H1 (cell line): ENCODE data around the gene TAF10.

Experiments used
- BRCA1 ChIP-seq: IDR thresholded peaks from 2 replicates; pipeline ENCODE4 v1.6.1; 2012; ENCODE audit warnings: low read depth, low read length, improper control_type of control experiment
- CBX5 ChIP-seq: fragments of 300-800, 300-1000 bp; sonication (generic); IDR thresholded peaks from 2 replicates; pipeline ENCODE4 v1.7.1; 2016; ENCODE audit warnings: antibody characterized with exemption, low read length, low read depth
- EZH2 ChIP-seq: fragments of 200-600 bp; sonication (generic); IDR thresholded peaks from 2 replicates; pipeline ENCODE4 v1.7.1; 2012; ENCODE audit warnings: low read depth, mild to moderate bottlenecking, moderate library complexity, low read length, inconsistent platforms; ENCODE audit not compliant: severe bottlenecking
- KDM5A ChIP-seq: fragments of 200-600 bp; IDR thresholded peaks from 2 replicates; pipeline ENCODE4 v1.7.1; 2012; ENCODE audit warnings: mild to moderate bottlenecking, low read length, inconsistent platforms, mixed read lengths
- POLR2A ChIP-seq, 2 experiments: IDR thresholded peaks; 1 replicate in 1 of 2; 2 replicates in 1 of 2; pipeline ENCODE4 v1.6.1; 2011; ENCODE audit warnings: low read depth in 2 of 2, low read length in 2 of 2, mild to moderate bottlenecking in 2 of 2; ENCODE audit errors: control extremely low read depth in 1 of 2
- TF ChIP-seq, protein P1 (sequence below), 3 experiments: IDR thresholded peaks; 1 replicate in 2 of 3; 2 replicates in 1 of 3; pipeline versions ENCODE4 v1.5.1 to v1.6.1; 2011; ENCODE audit warnings: low read length in 3 of 3, mild to moderate bottlenecking in 3 of 3, inconsistent platforms in 2 of 3, low read depth in 1 of 3, moderate library complexity in 1 of 3; ENCODE audit not compliant: insufficient read depth in 1 of 3; ENCODE audit errors: control extremely low read depth in 1 of 3

DNA sequence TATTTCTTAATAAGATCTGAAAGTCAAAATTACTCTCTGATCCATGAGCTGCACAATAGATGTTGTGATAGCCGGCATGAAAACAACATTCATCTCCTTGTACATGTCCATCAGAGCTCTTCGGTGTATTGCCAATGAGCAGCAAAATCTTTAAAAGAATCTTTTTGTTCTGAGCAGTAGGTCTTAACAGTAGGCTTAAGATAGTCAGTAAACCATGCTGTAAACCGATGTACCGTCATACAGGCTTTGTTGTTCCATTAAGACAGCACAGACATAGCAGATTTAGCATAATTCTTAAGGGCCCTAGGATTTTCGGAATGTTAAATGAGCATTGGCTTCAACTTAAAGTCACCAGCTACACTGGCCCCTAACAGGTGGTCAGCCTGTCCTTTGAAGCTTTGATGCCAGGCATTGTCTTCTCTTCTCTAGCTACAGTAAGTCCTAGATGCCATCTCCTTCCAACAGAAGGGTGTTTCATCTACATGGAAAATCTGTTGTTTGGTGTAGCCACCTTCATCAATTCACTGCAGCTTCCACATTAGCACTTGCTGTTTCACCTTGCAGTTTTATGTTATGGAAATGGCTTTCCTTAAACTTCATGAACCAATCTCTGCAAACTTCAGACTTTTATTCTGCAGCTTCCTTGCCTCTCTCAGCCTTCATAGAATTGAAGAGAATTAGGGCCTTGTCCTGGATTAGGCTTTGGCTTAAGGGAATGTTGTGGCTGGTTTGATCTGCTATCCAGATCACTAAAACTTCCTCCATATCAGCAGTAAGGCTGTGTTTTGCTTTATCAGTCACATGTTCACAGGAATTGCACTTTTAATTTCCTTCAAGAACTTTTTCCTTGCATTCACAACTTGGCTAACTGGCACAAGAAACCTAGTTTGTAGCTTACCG is 37.0 kb downstream of the TAF10 start:
- TF ChIP-seq BRCA1, result no peak
- TF ChIP-seq, protein P1, sequence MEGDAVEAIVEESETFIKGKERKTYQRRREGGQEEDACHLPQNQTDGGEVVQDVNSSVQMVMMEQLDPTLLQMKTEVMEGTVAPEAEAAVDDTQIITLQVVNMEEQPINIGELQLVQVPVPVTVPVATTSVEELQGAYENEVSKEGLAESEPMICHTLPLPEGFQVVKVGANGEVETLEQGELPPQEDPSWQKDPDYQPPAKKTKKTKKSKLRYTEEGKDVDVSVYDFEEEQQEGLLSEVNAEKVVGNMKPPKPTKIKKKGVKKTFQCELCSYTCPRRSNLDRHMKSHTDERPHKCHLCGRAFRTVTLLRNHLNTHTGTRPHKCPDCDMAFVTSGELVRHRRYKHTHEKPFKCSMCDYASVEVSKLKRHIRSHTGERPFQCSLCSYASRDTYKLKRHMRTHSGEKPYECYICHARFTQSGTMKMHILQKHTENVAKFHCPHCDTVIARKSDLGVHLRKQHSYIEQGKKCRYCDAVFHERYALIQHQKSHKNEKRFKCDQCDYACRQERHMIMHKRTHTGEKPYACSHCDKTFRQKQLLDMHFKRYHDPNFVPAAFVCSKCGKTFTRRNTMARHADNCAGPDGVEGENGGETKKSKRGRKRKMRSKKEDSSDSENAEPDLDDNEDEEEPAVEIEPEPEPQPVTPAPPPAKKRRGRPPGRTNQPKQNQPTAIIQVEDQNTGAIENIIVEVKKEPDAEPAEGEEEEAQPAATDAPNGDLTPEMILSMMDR (IDR thresholded peaks at IDR 0.05; ENCODE audit: control extremely low read depth in 1 of 3, insufficient read depth in 1 of 3, low read depth in 1 of 3, low read length in 3 of 3), result no peak
- TF ChIP-seq POLR2A (IDR thresholded peaks at IDR 0.05; ENCODE audit: control extremely low read depth in 1 of 2, low read depth in 2 of 2, low read length in 2 of 2), result no peak
- no peak for TF ChIP-seq KDM5A
- TF ChIP-seq CBX5, result no peak
- TF ChIP-seq EZH2, result no peak
